Fibroblast of skin of abdomen (primary cell): ENCODE measurements around the gene FBXL15.
A peak's percentile ranks its signal among the peaks of the same experiment; 100 is the strongest.

Source experiments
- DNase-seq: peaks from one replicate; pipeline ENCODE4 v3.0.0-alpha.2; 2013

The FBXL15 gene

GRCh38 chr10:102398172-102399020 is 22.2 kb upstream of the FBXL15 start:
- DNase-seq = no peak

GRCh38 chr10:102399217-102400021 is 21.2 kb upstream of the FBXL15 start:
- peak; percentile 80 for DNase-seq

GRCh38 chr10:102400076-102400475 is 20.6 kb upstream of the FBXL15 start:
- no peak for DNase-seq

GRCh38 chr10:102400598-102401341 is 19.9 kb upstream of the FBXL15 start:
- no peak for DNase-seq

GRCh38 chr10:102401342-102401654 is 19.3 kb upstream of the FBXL15 start:
- no peak for DNase-seq

- DNase-seq = peak; percentile 33
These were observed 18.7 kb upstream of the FBXL15 start for GRCh38 chr10:102401735-102402511.

- no peak for DNase-seq
These were observed 18.1 kb upstream of the FBXL15 start for GRCh38 chr10:102402512-102402896.

GRCh38 chr10:102403115-102403514 is 17.5 kb upstream of the FBXL15 start:
- no peak for DNase-seq

- DNase-seq = no peak
These were observed 16.1 kb upstream of the FBXL15 start for GRCh38 chr10:102404361-102405107.

- DNase-seq = no peak
These were observed 15.5 kb upstream of the FBXL15 start for GRCh38 chr10:102405108-102405571.

- DNase-seq = no peak
These were observed 15.0 kb upstream of the FBXL15 start for GRCh38 chr10:102405632-102406031.

- no peak for DNase-seq
These were observed 13.8 kb upstream of the FBXL15 start for GRCh38 chr10:102406815-102407214.

GRCh38 chr10:102407425-102408130 is 13.1 kb upstream of the FBXL15 start:
- no peak for DNase-seq

- DNase-seq = no peak
These were observed 12.4 kb upstream of the FBXL15 start for GRCh38 chr10:102408131-102408727.

GRCh38 chr10:102408728-102409603 is 11.7 kb upstream of the FBXL15 start:
- peak; percentile 62 for DNase-seq

GRCh38 chr10:102409604-102410428 is 10.8 kb upstream of the FBXL15 start:
- no peak for DNase-seq

- DNase-seq = peak; percentile 42
These were observed 10.1 kb upstream of the FBXL15 start for GRCh38 chr10:102410429-102411073.
